Lower leg skin (tissue), 3 donors: ENCODE results near the gene PTBP1.

Experiments
- POLR2A ChIP-seq, 2 donors: fragments of 450-650 bp; IDR thresholded peaks; one replicate each; pipeline ENCODE4 v1.6.1; 2016 to 2017; ENCODE audit warnings: antibody characterized with exemption in 2 of 2, mild to moderate bottlenecking in 1 of 2, moderate library complexity in 1 of 2
- TF ChIP-seq, protein P1 (sequence below), 3 donors: fragments of 450-650 bp; IDR thresholded peaks; one replicate each; pipeline ENCODE4 v1.5.1; 2016; ENCODE audit warnings: antibody characterized with exemption in 3 of 3, mild to moderate bottlenecking in 3 of 3, moderate library complexity in 2 of 3

DNA sequence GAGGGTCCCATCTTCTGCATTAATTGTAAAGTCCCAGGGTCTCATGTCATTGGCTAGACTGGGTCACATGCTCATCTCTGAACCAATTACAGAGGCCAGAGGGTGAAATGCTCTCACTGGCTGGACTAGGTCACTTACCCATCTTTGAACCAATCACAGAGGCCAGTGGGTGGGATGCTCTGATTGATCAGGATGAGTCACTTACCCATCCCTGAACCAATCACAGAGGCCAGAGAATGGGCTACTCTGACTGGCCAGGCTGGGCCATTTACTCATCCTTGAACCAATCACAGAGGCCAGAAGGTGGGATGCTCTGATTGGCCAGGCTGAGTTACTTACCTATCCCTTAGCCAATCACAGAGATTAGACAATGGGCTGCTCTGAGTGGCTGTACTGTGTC lies 41.0 kb upstream of the PTBP1 start:
- TF ChIP-seq, protein P1, sequence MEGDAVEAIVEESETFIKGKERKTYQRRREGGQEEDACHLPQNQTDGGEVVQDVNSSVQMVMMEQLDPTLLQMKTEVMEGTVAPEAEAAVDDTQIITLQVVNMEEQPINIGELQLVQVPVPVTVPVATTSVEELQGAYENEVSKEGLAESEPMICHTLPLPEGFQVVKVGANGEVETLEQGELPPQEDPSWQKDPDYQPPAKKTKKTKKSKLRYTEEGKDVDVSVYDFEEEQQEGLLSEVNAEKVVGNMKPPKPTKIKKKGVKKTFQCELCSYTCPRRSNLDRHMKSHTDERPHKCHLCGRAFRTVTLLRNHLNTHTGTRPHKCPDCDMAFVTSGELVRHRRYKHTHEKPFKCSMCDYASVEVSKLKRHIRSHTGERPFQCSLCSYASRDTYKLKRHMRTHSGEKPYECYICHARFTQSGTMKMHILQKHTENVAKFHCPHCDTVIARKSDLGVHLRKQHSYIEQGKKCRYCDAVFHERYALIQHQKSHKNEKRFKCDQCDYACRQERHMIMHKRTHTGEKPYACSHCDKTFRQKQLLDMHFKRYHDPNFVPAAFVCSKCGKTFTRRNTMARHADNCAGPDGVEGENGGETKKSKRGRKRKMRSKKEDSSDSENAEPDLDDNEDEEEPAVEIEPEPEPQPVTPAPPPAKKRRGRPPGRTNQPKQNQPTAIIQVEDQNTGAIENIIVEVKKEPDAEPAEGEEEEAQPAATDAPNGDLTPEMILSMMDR (IDR thresholded peaks at IDR 0.05): no peak
- TF ChIP-seq POLR2A (IDR thresholded peaks at IDR 0.05): no peak
